ENCODE data around the gene RMRP. TPM values are rescaled to one million over a fixed set of nuclear protein-coding genes. Genes with fewer than 3 reads are reported as not detected.

Gene RMRP
- total and polyA plus RNA-seq, 2 of the 4 experiments (the other 2 are of a cell fraction), result 39.7 to 13,690 TPM

DNA sequence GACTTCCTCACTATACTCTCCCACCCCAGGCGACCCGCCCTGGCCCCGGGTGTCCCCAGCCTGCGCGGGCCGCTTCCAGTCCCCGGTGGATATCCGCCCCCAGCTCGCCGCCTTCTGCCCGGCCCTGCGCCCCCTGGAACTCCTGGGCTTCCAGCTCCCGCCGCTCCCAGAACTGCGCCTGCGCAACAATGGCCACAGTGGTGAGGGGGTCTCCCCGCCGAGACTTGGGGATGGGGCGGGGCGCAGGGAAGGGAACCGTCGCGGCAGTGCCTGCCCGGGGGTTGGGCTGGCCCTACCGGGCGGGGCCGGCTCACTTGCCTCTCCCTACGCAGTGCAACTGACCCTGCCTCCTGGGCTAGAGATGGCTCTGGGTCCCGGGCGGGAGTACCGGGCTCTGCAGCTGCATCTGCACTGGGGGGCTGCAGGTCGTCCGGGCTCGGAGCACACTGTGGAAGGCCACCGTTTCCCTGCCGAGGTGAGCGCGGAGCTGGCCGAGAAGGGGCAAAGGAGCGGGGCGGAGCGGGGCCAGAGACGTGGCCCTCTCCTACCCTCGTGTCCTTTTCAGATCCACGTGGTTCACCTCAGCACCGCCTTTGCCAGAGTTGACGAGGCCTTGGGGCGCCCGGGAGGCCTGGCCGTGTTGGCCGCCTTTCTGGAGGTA is 18.0 kb upstream of the RMRP start:
- Histone ChIP-seq H4K8ac (ENCODE audit: low read depth in 2 of 2, low read length in 2 of 2) (peak overlapping the region; percentile 15 to 80; a peak in 3 of 4 replicates), H2BK20ac (ENCODE audit: low read depth, low read length) (no peak overlapping the region; the same call in 1 of the 2 replicates), H4K20me1 (ENCODE audit: insufficient read depth, low read length) (peaks cover 10% of the 10 kb centered on the region), H2BK120ac (ENCODE audit: low read depth, low read length) (peak overlapping the region; percentile 16), H3K4me1 (ENCODE audit: control insufficient read depth, insufficient read depth, low read length) (peaks cover 19% of the 10 kb centered on the region), H3K9me3 (ENCODE audit: control insufficient read depth, insufficient read depth, low read length) (no peaks in the 10 kb centered on the region), H3K18ac (ENCODE audit: low read depth, low read length) (peak overlapping the region; percentile 40; the same call in 1 of the 2 replicates), H3K79me1 (ENCODE audit: low read depth in 1 of 2, low read length in 2 of 2) (peaks cover 0 to 10% of the 10 kb centered on the region in 2 experiments; a peak in 2 of 4 replicates), H3K27me3 (ENCODE audit: control insufficient read depth, insufficient read depth, low read length) (no peaks in the 10 kb centered on the region), H2BK5ac (ENCODE audit: low read depth, low read length, poor library complexity, severe bottlenecking) (no peak overlapping the region), H2AK9ac (replicated peaks; ENCODE audit: low read depth, low read length, poor library complexity) (peak overlapping the region; percentile 86), H3K27ac (ENCODE audit: insufficient read depth, low read length) (no peak overlapping the region; the same call in 1 of the 2 replicates), H3K4me3 (ENCODE audit: insufficient read depth, low read depth, low read length) (peak overlapping the region; percentile 12; the same call in 1 of the 2 replicates), H3K36me3 (ENCODE audit: control insufficient read depth, insufficient read depth, low read length) (no peaks in the 10 kb centered on the region), H3K4ac (ENCODE audit: low read depth, low read length) (peak overlapping the region; percentile 67), H3K23ac (ENCODE audit: low read depth, low read length) (no peak overlapping the region), H3K56ac (ENCODE audit: extremely low read depth, insufficient read depth, low read length) (no peak overlapping the region), H2AK5ac (ENCODE audit: low read depth, low read length) (peak overlapping the region; percentile 56), H3K4me2 (ENCODE audit: low read depth, low read length) (peak overlapping the region; percentile 40; the same call in 1 of the 2 replicates), H4K91ac (ENCODE audit: insufficient read depth, low read depth, low read length) (peak overlapping the region; percentile 27; the same call in 1 of the 2 replicates), H2AFZ (replicated peaks; ENCODE audit: low read length, poor library complexity) (peak overlapping the region; percentile 91), H4K5ac (ENCODE audit: low read depth, low read length) (peak overlapping the region; percentile 39; the same call in 1 of the 2 replicates), H3K9ac (ENCODE audit: low read depth, low read length) (no peak overlapping the region), H3K14ac (replicated peaks; ENCODE audit: low read depth, low read length) (no peak overlapping the region), H2BK15ac (ENCODE audit: low read depth, low read length) (peak overlapping the region; percentile 33; the same call in 1 of the 3 replicates), H3K9me1 (ENCODE audit: insufficient read depth, low read length) (peaks cover 20% of the 10 kb centered on the region)
- CTCF ChIA-PET, result interaction anchor here (1.0 to 1.3 kb wide), 2 partner anchors 15 to 57 kb away, joined by 3 to 5 read pairs; partner anchors contain the start of gene CREB3
- in situ Hi-C loops (cut with MboI; ENCODE audit: low sequenced_read_pairs), result no loop called here
- ATAC-seq (ENCODE audit: low read depth) (no peak; the same call in 1 of the 2 replicates), DNase-seq (no peak)
- POLR2A ChIA-PET (ENCODE audit: unreplicated experiment), result interaction anchor here (1.7 kb wide), 1 partner anchor 15 kb away, joined by 4 read pairs; no protein-coding TSS in a partner anchor
- no TSS peak for BruUV-seq (replicated peaks)
- intact Hi-C loops (cut with micrococcal nuclease), result no loop called here
- WGBS, 2 experiments (ENCODE audit: extremely low coverage in 2 of 2, insufficient read length in 1 of 2), result 32% methylated on average over 27 of the region's 51 CpGs; no CpG with 5 or more reads in 1 of the 2 experiments
- dilution Hi-C loops (cut with HindIII; ENCODE audit: low sequenced_read_pairs, unreplicated experiment), result no loop called here
- TF ChIP-seq BHLHE40 (IDR thresholded peaks at IDR 0.05; ENCODE audit: low read depth, low read length) (no peak), CEBPB (IDR thresholded peaks at IDR 0.05; ENCODE audit: low read depth, low read length) (no peak), ELK1 (IDR thresholded peaks at IDR 0.05; ENCODE audit: borderline replicate concordance, low read depth, low read length) (no peak), MAZ (IDR thresholded peaks at IDR 0.05; ENCODE audit: borderline replicate concordance, low read depth, low read length) (no peak), RFX5 (IDR thresholded peaks at IDR 0.05; ENCODE audit: low read depth, low read length) (no peak), RAD21 (IDR thresholded peaks at IDR 0.05; ENCODE audit: low read length) (no peak), NFE2L2 (IDR thresholded peaks at IDR 0.05; ENCODE audit: low read depth, low read length) (no peak), POLR2A (IDR thresholded peaks at IDR 0.05; ENCODE audit: low read depth, low read length) (no peak), USF2 (IDR thresholded peaks at IDR 0.05; ENCODE audit: low read depth, low read length) (no peak), RCOR1 (IDR thresholded peaks at IDR 0.05; ENCODE audit: insufficient replicate concordance, low read length) (no peak), SMC3 (IDR thresholded peaks at IDR 0.05; ENCODE audit: low read depth, low read length) (no peak), FOS (IDR thresholded peaks at IDR 0.05; ENCODE audit: low read depth, low read length) (no peak), MXI1 (IDR thresholded peaks at IDR 0.05; ENCODE audit: borderline replicate concordance, low read depth, low read length) (no peak), CHD1 (IDR thresholded peaks at IDR 0.05; ENCODE audit: low read depth, low read length) (no peak)
